GM19463 (cell line): ENCODE results near the gene SMAD5.
A peak's percentile ranks its signal among the peaks of the same experiment; 100 is the strongest.

Experiments
- ATAC-seq: cut with Tn5 transposase; IDR thresholded peaks from one replicate; pipeline ENCODE4 v1.9.1; 2021; ENCODE audit warnings: mild to moderate bottlenecking, moderate library complexity; ENCODE audit not compliant: unreplicated experiment

SMAD5 gene

DNA sequence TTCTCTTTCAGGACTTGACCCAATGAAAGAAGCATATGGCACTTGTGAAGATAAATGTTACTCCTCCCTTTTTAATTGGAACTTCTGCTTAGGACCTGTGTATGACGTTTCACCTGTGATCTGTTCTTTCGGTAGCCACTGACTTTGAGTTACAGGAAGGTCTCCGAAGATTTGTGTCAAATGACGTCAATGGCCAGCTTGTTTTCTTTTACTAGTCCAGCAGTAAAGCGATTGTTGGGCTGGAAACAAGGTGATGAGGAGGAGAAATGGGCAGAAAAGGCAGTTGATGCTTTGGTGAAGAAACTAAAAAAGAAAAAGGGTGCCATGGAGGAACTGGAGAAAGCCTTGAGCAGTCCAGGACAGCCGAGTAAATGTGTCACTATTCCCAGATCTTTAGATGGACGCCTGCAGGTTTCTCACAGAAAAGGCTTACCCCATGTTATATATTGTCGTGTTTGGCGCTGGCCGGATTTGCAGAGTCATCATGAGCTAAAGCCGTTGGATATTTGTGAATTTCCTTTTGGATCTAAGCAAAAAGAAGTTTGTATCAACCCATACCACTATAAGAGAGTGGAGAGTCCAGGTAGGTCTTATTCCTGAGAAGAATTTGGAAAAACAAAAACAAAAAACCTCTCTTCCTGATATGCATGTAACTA, 21.1 kb downstream of the SMAD5 start:
- no peak for ATAC-seq

- ATAC-seq, result no peak
Observed at GRCh38 chr5:136155078-136155477, 22.4 kb downstream of the SMAD5 start.

- no peak for ATAC-seq
Observed at GRCh38 chr5:136155761-136156160, 23.1 kb downstream of the SMAD5 start.

- no peak for ATAC-seq
Observed at GRCh38 chr5:136157514-136157913, 24.9 kb downstream of the SMAD5 start.

GRCh38 chr5:136159457-136159856, 26.8 kb downstream of the SMAD5 start:
- ATAC-seq, result no peak

- ATAC-seq, result no peak
Observed at GRCh38 chr5:136162008-136162407, 29.4 kb downstream of the SMAD5 start.

GRCh38 chr5:136164226-136164625, 31.6 kb downstream of the SMAD5 start:
- no peak for ATAC-seq

DNA sequence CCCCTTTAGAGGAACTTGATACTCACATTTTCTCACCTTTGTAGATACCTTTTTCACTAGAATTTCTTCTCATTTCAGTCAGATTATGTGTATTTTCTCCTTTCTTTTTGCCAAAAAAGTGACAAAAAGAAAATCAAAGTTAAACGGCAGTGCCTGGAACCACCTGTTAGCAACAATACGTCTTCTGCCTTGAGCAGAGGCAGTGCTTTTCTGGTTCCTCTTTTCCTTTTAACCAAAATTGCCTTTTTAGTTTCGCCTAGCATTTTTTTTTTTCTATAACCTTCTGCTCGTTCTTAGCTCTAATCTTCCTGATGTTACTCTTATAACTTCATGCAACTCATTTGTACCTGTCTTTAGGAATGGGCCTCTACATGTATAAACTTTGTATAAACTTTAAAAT, 34.3 kb downstream of the SMAD5 start:
- peak; percentile 67 for ATAC-seq

- ATAC-seq, result no peak
Observed at GRCh38 chr5:136169218-136169617, 36.6 kb downstream of the SMAD5 start.

- ATAC-seq, result peak; percentile 65
Observed at GRCh38 chr5:136174021-136174659, 41.5 kb downstream of the SMAD5 start.

- no peak for ATAC-seq
Observed at GRCh38 chr5:136182618-136183017, 50.0 kb downstream of the SMAD5 start.

DNA sequence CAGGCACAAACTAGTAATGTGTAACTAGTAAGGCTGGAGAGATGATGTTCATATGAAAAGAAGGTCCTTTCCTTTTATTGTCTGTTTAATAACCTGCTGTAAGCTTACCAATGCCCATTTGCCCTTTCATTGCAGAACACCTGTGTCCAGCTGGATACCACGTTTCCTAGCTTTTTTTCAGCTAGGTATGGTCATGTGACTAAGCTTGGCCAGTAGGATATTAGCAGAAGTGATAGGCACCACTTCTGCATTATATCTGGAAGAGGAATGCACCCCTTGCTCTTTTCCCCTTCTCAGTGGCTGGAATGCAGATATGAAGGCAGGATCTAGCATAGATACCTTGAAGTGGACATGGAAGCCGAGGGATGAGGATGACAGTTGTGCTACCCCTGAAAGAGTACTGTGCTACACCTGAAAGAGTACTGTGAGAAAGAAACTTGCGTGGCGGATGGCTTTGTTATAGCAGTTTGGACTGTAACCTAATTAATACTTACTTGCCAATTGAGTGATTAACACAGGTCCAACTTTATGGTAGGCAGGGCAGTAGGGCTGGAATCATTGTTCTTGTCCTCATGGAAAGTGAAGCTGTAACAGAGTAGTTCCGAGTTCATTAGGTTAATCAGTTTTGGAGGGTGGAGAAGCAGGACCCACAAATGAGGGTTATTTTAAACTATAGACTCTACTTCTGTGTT, 53.5 kb downstream of the SMAD5 start:
- no peak for ATAC-seq

- ATAC-seq, result no peak
Observed at GRCh38 chr5:136186796-136187195, 54.2 kb downstream of the SMAD5 start.

- no peak for ATAC-seq
Observed at GRCh38 chr5:136188859-136189258, 56.2 kb downstream of the SMAD5 start.

GRCh38 chr5:136190091-136190720, 57.6 kb downstream of the SMAD5 start:
- no peak for ATAC-seq

DNA sequence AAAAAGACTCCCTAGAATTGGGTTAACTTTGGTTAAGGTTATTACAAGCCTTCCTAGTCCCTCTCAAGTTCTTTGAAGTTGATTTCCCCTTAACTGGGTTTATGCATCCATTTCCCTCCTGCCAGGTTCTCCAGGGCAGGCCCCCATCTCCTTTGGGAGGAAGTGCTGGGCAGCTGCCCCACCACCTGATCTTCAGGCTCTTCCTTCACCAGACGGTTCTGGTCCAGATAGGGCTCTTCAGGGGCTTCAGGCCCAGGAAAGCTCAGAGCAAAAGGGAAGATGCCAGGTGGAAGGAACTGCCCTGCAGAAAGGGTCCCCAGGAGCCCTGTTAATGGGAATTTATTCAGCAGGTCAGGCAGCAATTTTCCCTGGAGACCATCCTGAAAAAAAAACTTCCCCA, 58.3 kb downstream of the SMAD5 start:
- no peak for ATAC-seq

DNA sequence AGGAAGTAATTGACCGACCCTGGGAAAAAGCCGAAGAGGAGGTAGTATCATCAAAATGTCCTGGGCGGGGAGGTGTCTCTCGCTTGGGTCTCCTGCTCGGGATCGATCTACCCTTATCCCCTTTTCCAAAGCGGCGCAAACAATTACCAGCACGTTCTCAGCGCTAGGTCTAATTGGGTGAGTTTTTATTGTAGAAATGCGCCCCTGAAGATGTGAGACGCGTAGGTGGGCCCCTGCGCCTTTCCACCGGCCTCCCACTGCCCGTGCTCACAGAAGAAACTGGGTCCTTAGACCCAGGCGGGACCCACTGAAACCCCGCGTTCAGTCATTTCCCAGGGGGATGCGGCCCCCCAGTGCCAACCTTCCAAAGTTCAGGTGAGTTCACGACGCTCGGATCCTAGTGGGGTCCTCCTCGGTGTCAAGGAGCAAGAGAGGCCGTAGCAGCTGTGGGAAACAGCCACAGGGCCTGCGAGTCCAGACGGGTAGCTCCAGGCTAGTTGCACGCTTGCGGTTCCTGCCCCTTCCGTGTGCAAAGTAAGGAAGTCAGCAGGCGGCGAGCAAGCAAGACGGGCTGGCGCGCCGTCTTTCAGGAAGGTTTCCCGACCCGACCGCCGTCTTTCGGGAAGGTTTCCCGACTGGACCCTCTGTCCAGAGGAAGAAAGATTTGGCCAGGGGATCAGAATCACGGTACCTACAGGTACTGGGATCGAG, 58.8 kb downstream of the SMAD5 start:
- no peak for ATAC-seq

DNA sequence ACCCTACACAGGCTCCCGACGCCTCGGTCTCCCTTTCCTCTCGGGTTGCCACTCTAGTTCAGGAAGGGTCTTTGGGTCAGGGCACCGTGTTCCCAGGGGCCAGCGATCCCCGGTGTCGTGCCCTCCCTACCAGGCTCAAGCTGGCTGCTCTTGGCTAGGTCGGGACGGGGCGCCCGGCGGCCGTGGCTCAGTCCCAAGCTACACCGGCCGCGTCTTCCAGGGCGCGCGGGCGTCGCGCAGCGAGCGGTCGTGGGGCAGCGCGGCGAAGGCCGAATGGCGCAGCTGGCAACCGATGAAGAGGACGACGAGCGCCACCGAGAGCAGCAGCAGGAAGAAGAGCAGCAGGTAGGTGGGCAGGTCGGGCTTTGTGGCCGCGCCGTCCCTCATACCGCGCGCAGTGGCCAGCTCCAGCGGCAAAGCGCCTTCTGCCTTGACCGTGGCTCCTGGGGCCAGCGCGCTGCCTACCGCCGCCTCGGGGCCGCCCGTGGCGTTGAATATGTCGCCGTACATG, 59.4 kb downstream of the SMAD5 start:
- no peak for ATAC-seq

DNA sequence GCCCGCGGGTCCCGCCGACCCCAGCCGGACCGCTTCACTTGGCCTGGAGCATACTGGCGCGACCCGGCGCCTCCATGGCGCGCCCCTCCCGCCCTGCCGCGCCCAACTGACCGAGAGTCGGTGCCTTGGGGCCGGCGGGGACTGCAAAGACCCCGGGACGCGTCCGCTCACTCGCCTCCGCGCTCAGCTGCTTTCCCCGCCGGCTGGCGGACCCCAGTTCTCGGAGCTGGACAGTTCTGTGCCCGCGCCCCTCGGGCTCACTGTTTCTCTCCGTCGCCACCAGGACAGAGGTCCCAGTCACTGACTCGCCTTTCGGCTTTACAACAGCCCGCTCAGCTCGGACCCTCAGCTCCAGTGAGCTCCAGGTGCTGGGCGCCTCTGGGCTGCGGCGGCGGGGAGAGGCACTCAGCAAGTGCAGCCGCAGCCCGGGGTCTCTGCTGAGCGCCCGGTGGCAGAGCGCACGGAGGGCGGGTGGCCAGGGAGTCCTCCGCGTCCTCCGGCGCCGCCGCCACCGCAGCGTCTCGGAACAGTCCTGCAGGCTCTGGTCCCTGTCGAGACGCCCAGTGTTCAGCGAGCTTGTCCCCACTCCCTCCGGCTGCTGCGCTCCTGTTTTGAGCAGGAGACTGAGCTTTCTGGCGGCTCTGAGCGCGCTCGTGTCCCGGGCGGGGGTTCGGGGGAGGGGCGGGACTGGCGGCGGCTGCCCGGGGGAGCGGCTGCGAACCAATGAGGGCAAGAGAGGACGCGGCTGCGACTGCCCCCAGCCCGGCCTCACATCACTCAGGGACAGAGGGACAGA, 60.1 kb downstream of the SMAD5 start, which contains the start of gene SMIM32:
Gene SMIM32 (minus strand): TSS at position 637 of the 796 bp plus-strand sequence. CDS start 638 bp downstream, outside the sequence.
- ATAC-seq, result no peak
